Activated CD8-positive, alpha-beta memory T cell treated with anti-CD3 and anti-CD28 coated beads for 24 hours (primary cell): ENCODE data around the gene NEURL4.

ENCODE experiments used
- DNase-seq: peaks from one replicate; pipeline ENCODE4 v3.0.0-alpha.2; 2020

Gene NEURL4

DNA sequence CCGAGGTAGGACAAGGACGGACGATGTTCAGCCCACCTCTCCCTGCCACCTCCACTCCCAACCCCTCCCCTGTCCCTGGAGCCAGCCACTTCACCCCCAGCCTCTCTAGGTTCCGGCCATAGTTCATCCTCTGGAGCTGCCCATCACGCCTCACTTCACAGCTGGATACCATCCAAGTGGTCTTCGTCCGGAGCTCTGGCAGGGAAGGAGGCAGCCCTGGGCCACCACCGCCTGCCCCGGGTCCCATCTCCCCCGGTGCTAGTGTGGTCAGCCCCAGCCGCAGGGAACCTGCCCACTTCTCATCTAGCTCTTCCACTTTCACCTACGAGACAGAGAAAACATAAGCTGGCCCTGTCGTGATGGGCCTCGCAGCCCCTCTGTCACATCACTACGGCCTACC lies 7.7 kb downstream of the NEURL4 start:
- DNase-seq, result no peak

DNA sequence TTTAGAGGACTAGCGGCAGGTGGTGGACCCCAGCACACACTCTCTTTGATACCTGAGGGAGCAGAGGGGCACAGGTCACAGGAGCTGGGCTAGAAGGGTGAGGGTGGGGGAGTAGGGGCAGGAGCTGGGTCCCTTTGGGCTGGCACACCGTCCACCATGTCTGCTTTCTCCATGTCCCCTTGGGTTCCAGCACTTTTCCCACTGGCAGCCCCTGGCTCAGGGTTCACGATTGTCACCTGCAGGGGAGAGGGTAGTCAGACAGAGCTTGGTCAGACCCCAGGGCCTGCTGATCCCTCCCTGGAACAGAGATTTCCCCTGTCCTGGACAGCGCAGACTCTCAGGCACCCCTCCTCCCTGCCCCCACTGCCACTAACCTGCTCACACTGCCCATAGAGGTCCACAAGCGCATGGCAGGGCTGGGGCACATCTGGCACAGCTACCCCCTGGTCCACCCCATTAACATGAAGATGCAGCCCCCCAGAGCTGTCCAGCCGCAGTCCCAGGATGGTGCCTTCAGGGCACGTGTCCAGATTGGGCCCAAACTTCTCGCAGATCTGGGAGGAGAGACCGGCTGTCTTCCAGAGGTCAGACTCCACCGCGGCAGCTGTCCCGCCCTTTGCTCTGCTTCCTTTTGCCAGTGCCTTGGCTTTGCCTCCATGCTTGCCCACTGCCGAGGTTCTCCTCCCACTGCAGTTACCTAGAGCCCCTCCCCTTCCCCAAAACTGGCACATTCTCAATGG lies 10.8 kb downstream of the NEURL4 start:
- no peak for DNase-seq

DNA sequence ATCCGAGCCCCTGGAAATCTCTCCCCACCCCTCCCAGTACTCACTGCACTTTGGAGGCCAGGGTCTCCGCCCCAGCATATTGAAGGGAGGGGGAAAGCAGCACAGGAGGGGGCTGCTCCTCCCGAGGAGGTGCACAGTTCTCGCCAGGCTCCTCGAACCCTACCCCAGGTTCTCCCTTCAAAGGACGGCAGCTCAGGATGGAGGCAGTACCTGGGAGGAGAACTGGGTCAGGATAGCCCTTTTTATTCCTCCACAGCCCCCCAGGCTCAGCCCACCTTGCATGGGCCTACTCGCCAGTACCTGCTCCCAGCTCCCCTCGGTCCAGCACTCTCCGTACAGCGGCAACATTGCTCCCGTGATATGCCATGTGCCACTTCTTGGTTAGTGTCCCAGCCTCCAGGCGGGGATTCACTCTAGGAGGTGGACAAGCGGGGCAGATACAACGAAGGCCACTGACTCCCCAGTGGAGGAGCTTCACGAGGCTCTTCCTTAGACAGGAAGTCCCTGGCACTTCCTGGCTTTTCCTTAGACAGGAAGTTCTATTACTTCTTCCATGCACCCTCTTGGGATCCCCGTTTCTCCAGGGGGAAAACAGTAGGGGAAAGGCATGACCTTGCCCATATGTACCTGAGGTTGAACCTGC lies 11.9 kb downstream of the NEURL4 start:
- DNase-seq, result no peak

GRCh38 chr17:7315570-7316235 lies 13.4 kb downstream of the NEURL4 start:
- no peak for DNase-seq

GRCh38 chr17:7314719-7315569 lies 14.2 kb downstream of the NEURL4 start, which contains the start of gene GPS2:
Gene GPS2, minus strand, starts transcription at chr17:7315360. Its CDS starts 308 bp downstream, at chr17:7315052.
- DNase-seq, result peak; percentile 97

GRCh38 chr17:7313890-7314718 lies 15.0 kb downstream of the NEURL4 start:
- peak; percentile 71 for DNase-seq

DNA sequence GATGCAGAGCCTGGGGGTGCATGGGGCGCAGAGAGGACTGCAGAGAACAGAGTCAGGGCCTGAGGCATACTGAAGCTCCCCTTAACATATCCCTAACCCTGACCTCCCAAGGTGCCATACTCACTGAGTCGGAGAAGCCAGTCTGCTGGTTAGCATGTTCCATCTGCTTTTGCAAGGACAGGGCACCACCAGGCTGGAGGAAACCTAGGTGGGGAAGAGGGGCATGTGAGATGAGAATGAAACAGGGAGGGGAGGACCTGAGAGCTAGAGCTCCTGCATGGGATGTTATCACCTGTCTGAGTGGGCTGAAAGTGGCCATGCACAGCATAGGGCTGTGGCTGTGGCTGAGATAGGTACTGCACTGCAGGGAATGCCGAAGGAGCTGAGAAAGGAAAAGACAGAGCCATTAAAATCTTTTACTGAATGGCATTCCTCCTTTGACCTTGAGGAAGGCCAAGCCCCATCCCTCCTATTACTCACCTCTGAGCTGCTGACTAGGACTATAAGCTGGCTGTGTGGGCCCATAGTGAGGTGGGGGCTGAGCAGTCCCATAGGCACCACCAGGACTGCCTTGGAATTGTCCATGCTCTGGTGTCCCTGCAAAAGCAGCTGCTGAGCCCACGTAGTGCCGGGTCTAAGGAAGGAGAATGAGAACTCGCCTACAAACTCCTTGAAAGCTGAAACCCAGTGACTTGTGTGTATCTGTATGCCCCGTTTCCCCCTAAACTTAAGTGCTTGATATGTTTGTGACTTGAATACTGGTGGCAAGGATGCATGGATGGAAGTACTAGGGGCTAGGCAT lies 15.8 kb downstream of the NEURL4 start:
- peak; percentile 79 for DNase-seq

GRCh38 chr17:7312432-7313087 lies 16.6 kb downstream of the NEURL4 start:
- no peak for DNase-seq

GRCh38 chr17:7311110-7311705 lies 17.9 kb downstream of the NEURL4 start:
- DNase-seq, result no peak

- DNase-seq, result no peak
These were observed 19.5 kb downstream of the NEURL4 start for GRCh38 chr17:7309628-7310027.

DNA sequence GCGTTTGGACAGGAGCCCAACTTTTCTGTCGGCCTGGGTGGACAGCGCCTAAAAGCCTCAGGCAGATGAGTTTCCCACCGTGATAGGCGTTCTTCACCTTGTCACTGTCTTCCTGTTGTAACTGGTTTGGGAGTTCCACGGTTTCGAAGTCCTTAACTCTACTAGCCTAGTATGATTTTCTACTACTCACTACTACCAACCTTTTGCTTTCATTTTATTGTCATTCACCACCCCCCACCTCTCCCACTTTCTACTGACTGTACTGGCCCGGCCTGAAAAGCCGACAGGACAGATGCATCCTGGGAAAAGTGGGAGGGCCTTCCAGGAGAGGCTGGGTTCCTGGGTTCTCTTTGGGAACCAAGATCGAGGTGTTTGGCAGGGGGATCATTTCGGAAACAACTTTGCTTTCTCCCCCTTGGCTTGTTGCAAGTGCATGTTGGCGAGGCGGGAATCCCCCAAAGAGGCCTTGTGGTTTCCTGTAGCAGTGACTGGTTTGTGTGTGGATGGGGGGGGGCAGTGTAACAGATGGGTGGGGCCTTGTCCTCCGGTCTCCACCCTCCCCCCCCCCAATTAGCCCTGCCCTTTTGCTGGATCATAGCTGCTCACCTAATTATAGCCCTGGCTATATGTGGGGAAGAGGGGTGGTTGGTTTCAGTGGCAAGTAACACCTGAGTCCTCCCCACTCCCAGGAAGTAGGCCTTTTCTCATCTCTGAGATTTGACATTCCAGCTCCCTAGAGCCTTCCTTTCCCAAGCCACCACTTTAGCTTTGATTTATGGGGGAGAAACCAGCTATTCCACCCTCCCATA lies 20.3 kb downstream of the NEURL4 start:
- DNase-seq, result peak; percentile 92

DNA sequence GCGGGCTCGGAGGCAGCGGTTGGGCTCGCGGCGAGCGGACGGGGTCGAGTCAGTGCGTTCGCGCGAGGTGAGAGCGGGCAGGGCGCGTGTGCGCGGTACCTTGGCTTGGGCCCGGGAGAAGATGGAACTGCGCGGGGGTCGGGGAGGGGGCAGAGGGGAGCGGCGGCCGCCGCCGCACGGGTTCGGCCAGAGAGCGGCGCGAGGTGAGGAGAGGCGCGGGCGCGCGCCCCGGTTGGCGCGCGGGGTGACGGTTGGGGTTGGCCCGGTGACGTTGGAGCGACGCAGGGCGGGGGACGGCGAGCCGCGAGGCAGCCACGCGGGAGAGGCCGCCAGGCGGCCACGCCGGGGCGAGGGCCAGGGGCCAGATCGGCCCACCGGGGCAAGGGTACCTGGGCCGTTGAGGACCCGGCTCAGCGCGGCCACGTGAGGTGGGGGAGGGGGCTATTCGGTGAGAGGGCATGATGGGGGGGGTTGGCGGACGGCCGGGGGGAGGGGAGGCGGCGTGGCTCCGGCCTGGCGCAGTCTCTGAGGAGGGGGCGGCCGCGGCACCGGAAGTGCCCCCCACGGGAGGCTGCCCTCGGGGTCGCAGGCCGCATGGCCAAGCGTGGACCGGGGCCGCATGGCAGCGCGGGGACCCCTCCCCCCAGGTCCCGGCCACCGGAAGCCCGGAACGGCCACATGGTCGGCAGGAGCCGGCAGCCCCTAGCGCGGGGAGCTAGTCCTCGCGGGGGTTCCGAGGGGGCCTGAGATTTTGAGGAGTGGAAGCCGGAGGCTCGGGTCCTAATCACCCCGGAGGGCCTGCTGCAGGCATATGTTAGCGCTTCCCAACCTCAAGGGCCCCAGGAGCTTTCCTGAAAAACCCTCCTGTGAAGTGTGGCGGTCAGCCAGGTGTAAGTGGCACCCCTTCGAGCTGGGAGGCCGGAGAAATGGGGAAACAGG lies 21.2 kb downstream of the NEURL4 start:
- peak; percentile 83 for DNase-seq

- peak; percentile 100 for DNase-seq
These were observed 22.0 kb downstream of the NEURL4 start, which contains the start of gene EIF5A for GRCh38 chr17:7306911-7307685. Gene EIF5A, plus strand, starts transcription at chr17:7307628. Its CDS starts 2,008 bp downstream, at chr17:7309636.

DNA sequence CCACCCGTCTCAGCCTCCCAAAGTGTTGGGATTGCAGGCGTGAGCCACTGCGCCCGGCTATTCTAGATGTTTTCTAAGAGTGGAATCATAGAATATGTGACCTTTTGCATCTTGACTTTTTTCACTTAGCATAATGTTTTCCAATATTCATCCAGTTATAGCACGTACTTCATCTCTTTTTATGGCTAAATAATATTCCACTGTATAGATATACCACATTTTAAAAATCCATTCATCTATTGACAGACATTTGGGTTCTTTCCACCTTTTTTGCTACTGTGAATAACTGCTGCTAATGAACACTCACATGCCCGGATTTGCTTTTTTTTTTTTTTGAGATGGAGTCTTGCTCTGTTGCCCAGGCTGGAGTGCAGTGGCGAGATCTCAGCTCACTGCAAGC lies 25.0 kb downstream of the NEURL4 start:
- DNase-seq, result no peak

- peak; percentile 90 for DNase-seq
These were observed 32.8 kb downstream of the NEURL4 start for GRCh38 chr17:7296189-7296861.
